ENCODE results near the gene ATL3. TPM values are rescaled to one million over a fixed set of nuclear protein-coding genes. Genes with fewer than 3 reads are reported as not detected.

The ATL3 gene
- total RNA-seq, 1 donor from 2014 or later: 78.6 TPM

GRCh38 chr11:63612181-63612580 lies 59.0 kb downstream of the ATL3 start:
- H3K4me1 ChIP-seq: peaks cover 48% of the 10 kb centered on the region

GRCh38 chr11:63611395-63611747 lies 59.8 kb downstream of the ATL3 start:
- no peak overlapping the region for H3K27ac ChIP-seq
- H3K4me1 ChIP-seq: peaks cover 48% of the 10 kb centered on the region
- no peaks in the 10 kb centered on the region for H3K36me3 ChIP-seq
- DNase-seq: no peak
- no peaks in the 10 kb centered on the region for H3K9me3 ChIP-seq
- H3K27me3 ChIP-seq: no peaks in the 10 kb centered on the region
- no peak for ATAC-seq
- no peak for TF ChIP-seq CTCF (IDR thresholded peaks at IDR 0.05)
- H3K4me3 ChIP-seq: no peak overlapping the region
- intact Hi-C loops (cut with DNase I): no loop called here

More at GRCh38 chr11:63612181-63612580, 59.0 kb downstream of the ATL3 start:
- DNase-seq: no peak
- H3K36me3 ChIP-seq: no peaks in the 10 kb centered on the region
- H3K4me3 ChIP-seq: peak overlapping the region; percentile 92
- no peaks in the 10 kb centered on the region for H3K9me3 ChIP-seq
- no peak for ATAC-seq
- H3K27ac ChIP-seq: no peak overlapping the region
- no peaks in the 10 kb centered on the region for H3K27me3 ChIP-seq
- TF ChIP-seq CTCF (IDR thresholded peaks at IDR 0.05): no peak
- intact Hi-C loops (cut with DNase I): no loop called here

GRCh38 chr11:63610604-63611394 lies 60.4 kb downstream of the ATL3 start:
- DNase-seq (no peak), ATAC-seq (no peak)
- H3K27me3 ChIP-seq: no peaks in the 10 kb centered on the region
- H3K27ac ChIP-seq: no peak overlapping the region
- TF ChIP-seq CTCF (IDR thresholded peaks at IDR 0.05): no peak
- intact Hi-C loops (cut with DNase I): no loop called here
- no peaks in the 10 kb centered on the region for H3K9me3 ChIP-seq
- H3K36me3 ChIP-seq: no peaks in the 10 kb centered on the region
- peaks cover 48% of the 10 kb centered on the region for H3K4me1 ChIP-seq
- H3K4me3 ChIP-seq: no peak overlapping the region

GRCh38 chr11:63609971-63610580 lies 61.1 kb downstream of the ATL3 start:
- intact Hi-C loops (cut with DNase I): no loop called here
- H3K4me1 ChIP-seq: peaks cover 48% of the 10 kb centered on the region
- no peaks in the 10 kb centered on the region for H3K27me3 ChIP-seq
- no peak for ATAC-seq
- no peak for TF ChIP-seq CTCF (IDR thresholded peaks at IDR 0.05)
- H3K27ac ChIP-seq: no peak overlapping the region
- no peak overlapping the region for H3K4me3 ChIP-seq
- H3K36me3 ChIP-seq: no peaks in the 10 kb centered on the region
- no peaks in the 10 kb centered on the region for H3K9me3 ChIP-seq
- no peak for DNase-seq

GRCh38 chr11:63609536-63609935 lies 61.6 kb downstream of the ATL3 start:
- H3K4me3 ChIP-seq: no peak overlapping the region
- no peak for TF ChIP-seq CTCF (IDR thresholded peaks at IDR 0.05)
- H3K27ac ChIP-seq: no peak overlapping the region
- H3K9me3 ChIP-seq: no peaks in the 10 kb centered on the region
- peaks cover 48% of the 10 kb centered on the region for H3K4me1 ChIP-seq
- intact Hi-C loops (cut with DNase I): no loop called here
- H3K27me3 ChIP-seq: no peaks in the 10 kb centered on the region
- no peaks in the 10 kb centered on the region for H3K36me3 ChIP-seq
- DNase-seq (no peak), ATAC-seq (peak; percentile 31)
